GM19328 (cell line): ENCODE results near the gene HES6.
A peak's percentile ranks its signal among the peaks of the same experiment; 100 is the strongest.

Experiments
- ATAC-seq: cut with Tn5 transposase; IDR thresholded peaks from one replicate; pipeline ENCODE4 v1.9.1; 2021; ENCODE audit warnings: mild to moderate bottlenecking, moderate library complexity; ENCODE audit not compliant: unreplicated experiment

HES6 gene, protein sequence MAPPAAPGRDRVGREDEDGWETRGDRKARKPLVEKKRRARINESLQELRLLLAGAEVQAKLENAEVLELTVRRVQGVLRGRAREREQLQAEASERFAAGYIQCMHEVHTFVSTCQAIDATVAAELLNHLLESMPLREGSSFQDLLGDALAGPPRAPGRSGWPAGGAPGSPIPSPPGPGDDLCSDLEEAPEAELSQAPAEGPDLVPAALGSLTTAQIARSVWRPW

DNA sequence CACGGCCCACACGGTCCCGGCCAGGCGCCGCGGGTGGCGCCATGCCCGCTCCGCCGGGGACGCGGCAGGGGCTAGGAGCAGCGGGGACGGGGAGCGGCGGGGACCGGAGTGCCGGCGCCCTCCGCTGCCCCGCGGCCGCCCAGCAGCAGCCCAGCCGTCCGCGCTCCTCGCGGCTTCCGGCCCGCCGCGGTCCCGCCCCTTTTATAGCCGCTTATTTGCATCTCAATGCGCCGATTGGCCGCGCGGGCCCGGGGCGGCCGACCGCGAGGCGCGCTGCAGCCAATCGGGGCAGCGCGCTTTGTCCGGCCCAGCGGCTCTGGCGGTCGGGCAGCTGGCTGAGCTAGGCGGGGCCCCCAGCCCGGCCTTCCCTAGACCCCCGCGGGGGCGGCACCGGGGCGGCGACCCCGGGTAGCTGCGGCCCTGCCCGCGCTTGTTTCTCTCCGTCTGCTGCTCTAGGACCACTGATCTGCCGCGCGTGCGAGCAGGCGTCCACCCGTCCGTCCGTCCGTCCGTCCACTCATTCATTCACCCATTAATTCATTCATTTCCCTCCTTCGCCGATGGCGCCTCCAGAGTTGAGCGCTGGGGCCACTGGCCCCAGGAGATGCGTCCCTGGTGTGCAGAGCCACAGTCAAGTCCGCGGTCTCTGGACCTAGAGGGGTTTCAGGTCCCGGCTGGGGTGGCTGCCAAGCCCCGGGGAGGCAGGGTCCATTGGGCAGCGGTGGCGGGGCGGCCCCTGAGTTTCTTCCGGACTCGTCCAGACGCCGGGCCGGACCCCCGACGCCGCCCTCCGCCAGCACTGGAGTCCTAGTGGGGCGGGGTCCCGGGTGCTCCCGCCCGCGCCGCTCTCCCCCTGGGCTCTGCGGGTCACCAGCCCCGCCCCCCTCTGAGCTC, at the start of gene HES6:
TSS of gene HES6 (minus strand) at position 176 of the 894 bp plus-strand sequence. CDS start at position 43, 133 bp downstream.
- peak; percentile 78 for ATAC-seq

DNA sequence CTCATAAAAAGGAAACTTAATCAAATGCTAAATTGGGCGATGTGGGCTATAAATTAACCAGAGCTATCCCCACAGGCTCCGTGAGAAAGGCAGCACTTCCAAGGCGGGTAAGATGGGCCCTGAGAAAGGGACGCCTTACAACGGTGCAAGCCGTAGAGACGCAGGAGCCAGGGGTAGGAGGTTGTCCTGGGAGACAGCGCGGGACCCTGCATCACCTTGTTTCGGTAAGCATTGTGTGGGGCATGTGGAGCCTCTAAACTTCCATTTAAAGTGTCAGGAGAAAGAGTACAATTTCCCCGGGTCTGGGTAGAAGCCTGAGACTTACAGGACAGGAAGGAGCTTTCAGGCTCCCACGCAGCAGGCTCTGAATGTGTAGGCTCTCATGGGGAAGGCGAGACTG, 49.7 kb upstream of the HES6 start:
- ATAC-seq = no peak

DNA sequence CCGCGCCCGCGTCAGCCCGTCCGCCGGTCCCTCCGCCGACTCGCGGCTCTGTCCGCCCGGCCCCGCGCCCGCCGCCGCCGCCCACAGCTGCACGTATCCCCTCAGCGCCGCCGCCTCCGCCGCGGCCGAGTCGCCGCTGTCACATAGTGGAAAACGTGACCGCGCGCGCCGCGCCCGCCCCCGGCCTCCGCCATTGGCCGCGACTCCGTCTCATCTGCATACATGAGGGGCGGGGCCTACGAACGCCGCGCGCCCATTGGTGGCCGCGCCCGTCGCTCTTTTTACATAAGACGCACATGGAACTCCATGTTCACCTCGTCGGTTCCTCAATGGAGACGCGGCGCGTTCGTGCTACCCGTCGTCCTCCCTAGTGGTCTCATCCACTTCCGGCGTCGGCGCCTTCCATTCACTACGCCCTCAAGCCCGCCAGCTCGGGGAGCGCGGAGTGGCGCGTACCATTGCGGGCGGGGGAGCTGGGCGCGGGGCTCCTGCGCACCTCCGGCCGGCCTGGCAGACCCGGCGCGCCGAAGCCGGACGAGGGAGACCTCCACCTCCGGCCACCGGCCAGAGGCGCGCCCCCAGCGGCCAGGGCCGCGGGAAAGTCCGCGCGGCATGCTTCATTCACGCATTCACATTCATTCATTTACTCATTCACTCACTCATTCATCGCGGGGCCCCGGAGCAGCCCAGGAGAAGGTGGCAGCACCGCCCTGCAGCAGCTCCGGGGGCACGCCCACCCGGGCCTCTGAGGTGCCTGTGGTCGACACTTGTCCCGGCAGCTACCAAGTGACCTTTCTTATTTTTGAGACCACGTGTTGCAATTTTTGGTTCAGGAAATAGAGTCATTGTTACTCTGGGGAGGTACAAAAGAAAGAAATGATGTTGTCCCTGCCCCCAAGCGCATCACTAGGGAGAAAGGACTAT, 49.1 kb upstream of the HES6 start:
- ATAC-seq = peak; percentile 92

DNA sequence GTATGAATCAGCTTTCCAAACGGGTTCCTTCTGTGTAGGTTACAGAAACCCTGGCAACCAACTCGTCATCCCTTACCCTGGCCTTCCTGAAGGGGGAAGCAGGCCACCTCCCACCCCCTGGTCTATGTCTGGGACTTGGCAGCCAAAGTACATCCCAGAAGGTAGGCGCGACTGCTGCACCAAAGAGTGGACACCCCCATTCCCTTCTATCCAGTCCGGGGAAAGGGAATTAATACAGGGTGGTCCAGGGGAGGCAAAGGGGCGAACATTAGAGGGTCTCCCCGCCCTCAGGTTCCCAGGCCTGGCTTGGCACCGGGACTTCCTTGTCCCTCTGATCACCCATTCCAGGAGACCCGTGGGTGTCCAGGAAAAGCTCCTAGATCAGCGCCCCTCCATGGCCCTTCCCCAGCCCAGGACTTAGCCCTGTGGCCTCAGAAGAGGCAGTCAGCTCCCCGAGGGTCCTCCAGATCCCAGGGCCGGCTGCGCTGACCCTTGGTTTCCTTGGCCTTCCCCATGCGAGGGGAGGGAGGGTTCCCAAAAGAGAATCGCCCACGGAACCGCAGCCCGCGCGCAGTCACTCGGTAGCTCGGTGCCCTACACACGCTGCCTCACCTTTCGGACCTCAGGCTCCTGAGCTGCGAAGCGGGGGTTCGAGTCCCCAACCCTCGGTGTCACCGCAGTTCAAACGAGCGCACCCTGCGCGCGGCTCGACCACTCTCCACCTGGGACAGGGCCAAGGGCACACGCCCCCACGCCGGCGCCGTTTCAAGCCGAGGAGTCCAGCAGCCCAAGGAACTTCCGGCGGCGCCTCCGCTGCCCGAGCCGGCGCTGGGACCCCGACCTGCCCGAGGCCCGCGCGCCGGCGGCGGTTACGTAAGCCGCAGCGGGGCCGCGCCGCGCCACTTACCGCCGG, 48.2 kb upstream of the HES6 start, which contains the start of gene PER2:
TSS of gene PER2 (minus strand) at position 874 of the 913 bp plus-strand sequence. CDS start 10,674 bp downstream, outside the sequence.
- peak; percentile 33 for ATAC-seq

DNA sequence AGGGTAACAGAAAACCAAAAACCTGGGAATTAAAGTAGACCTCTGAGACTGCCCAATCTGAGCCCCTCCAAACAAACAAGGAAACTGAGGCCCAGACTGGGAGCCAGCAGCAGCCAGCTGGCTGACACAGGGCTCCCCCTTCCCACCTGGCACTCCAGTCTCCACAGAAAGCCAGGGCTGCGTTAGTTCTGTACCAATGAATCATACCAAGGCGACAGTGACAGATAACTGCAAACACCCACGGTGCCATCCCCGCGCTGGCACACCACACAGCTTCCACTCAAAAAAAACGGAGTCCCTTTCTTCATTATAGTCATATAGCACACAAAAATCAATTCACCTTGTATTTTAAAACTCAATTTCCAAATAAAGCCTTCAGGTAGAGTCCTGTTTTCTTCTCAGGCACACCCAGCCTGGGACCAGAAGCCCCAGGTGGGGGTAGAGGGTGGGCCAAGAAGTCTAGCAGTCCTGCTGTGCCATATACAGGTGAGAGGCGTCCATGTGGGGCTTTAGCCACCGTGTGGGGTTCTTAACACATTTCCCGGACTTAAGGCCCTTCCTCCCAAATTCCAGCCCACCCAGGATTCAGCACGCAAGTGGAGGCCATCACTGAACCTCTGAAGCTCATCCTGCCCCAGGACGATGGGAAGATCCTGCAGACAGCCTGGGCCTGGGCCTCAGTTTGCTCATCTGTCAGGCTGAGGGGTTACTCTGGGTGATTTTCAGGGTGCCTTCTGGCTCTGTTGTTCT, 47.3 kb upstream of the HES6 start:
- no peak for ATAC-seq

DNA sequence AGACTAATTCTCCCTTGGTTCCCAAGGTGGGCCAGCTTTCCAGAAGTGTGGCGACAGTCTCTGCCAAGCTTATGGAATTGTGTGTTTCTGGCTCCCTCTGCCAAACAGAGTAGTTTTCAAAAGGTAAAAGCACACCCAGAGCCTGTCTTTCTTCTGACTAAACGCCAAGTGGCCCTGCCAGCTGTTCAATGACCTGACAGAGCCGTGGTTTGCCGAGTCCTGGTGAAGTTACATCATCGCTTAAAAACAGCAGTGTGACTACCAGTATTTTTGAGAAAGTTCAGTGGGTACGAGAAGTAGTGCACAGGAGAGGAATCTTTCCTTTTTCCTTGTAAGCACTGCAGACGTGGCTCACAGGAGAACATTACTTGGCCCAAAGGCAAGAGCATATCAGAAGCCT, 46.7 kb upstream of the HES6 start:
- ATAC-seq = no peak

DNA sequence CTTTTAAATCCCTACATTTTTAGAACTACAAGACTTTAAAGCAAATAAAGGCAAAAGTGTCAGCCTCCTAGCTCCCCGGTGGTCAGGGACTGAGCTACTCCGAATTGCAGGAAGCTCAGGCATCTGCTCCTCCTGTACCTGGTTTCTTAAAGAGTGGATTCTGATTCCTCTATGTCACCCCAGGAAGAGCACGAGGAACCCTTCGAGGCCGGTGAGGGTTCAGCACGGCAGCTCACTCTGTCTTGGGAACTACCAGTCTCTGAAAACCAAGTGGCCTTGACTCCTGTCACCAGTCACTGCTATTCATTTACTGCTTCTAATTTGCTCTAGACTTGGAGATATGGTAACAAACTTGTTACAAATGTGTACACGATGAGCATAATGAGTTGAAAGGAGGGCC, 46.3 kb upstream of the HES6 start:
- no peak for ATAC-seq

DNA sequence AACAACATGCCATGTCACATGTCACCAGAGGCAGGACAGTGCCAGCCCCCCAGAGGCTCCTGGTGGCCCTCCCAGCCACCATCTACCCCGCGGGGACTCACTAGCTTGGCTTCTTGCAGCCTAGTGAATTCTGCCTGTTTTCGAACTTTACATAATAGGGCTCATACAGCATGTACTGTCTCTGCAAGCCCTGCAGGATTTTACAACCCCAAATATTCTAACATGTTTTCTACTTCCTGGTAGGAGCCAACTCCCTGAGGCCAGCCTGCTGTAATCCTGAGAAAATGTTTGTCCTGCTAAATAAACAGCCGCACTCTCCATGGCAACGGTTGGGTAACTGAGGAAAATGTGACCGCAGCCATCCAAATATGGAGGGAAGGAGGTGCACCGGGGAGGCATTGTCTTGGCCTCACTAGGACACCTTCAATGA, 45.8 kb upstream of the HES6 start:
- ATAC-seq = no peak

DNA sequence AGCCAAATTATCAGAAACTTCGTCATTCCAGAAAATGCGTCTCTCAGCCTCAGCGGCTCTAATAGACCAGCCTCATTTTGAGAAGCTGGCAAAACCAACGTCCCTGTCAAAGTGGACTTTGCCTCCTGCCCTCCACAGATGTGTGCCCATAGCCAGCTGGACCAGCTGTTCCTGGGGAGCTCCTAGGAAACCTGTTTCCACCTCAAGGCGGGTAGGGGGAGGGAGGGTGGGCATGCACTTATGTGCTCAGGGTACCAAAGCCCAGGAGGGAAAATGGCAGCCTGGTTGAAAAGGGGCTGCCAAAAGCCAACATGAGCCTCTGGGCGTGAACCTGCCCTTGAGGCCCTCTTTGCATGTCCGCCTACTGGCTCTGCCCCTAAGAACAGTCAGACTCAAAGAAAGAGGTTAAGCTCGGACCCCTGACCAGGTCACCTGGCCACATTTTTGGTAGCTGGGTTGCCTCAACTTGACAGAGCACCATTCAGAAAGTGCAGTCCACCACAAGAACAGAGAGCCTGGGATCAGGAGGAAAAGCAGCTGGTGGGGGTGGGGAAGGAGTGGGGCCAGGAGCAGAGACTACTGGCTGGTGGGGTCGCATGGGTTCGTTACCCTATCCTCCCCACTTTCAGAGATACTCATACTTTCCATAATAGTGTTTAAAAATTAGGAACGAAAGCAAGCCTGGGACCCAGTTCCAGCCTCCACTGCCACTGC, 45.1 kb upstream of the HES6 start:
- no peak for ATAC-seq

DNA sequence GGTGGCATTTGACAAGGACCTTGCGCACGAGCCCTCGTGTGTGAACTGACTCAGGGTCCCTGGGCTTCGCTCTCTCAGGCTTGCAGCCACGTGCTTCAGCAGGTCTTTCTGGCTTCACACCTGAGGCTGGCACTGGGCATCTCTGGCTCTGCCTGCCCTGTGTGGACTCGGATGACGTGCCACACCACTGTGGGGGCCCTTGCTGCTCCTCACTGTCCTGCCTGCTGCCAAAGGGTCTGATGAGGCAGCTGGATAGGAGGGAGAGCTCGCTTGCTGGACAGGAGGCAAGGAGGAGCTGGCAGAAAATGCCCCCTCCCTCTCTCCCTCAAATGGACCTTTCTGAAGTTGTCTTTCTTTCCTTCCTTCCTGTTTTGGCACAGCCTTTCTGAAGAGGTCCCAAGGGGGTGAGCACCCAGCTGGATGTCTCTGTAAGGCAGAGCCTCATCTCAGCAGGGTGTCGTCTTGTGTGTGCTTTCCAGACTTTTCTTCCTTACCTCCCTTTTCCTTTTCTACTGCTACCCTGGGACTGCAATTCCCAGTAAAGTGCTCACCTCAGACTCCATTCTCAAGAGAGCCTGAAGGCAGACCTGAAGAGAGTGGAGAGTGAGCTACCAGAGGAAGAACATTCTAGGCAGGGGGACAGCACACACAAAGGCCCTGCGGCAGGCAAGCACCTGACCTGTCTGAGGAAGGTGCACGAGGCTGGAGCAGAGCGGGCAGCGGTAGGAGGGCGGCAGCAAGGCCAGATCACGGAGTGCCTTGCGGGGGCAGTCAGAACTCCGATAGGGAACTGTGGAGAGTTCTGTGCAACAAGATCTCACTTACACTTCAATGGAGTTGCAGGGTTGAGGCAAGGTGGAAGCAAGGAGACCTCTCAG, 43.3 kb upstream of the HES6 start:
- no peak for ATAC-seq

DNA sequence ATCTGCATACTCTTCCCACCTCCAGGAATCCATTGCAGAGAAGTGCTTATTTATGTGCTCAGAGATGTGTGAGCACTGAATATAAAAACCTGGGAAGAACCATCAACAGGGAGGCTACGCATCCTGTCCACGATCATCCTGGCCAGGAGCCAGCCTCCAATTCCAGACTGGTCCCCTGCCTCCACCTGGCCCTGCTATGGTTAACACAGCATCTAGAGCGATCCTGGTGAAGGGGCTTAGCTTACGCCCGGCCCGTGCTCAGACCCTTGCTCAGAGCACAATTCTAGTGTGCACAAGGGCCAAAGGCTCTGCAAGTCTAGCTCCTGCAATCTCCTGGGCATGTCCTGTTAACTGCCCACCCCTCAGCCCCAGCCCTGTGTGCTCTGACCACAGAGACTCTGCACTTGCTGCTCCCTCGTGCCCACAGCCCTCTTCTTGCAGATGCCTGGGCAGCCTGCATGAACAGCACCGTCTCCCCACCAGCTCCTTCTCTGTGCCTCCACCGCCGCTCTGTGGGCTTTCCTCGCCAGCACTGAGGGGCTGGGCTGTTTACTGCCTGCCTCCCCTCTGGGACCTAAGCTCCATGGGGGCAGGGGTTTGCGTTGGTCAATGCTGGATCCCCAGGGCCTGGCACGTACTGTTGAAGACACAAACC, 42.1 kb upstream of the HES6 start:
- no peak for ATAC-seq

DNA sequence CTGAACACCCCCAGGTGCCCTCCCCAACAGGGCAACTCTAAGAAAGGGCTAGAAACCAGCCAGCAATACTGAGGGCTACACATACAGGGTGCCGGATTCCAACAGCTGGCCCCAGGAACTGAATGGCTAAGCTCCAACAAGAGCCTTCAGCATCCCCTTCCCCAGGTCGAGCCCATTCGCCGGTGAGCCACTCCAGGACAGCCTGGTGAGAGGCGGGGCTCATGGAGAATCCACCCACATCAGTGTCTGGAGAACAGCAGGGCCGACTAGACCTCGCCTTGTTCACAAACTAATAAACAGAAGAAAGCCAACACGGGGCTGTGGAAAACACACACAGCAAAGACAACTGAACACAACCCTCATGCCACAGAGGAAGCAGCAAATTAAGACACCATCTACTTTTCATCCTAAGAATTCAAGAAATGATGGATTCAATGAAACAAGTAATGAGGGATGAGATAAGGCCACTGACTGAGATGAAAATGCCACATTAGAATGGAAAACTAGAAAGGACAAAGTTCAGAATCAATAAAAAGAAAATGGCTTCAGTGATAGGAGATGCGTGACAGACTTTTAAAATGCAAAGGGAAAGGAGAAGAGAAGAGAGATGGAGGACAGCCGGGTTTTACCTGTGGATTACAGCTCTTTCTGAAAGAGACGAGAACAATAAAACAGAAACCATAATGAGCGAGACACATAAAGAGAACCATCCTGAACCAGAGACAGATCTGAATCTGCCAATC, 40.4 kb upstream of the HES6 start:
- no peak for ATAC-seq

DNA sequence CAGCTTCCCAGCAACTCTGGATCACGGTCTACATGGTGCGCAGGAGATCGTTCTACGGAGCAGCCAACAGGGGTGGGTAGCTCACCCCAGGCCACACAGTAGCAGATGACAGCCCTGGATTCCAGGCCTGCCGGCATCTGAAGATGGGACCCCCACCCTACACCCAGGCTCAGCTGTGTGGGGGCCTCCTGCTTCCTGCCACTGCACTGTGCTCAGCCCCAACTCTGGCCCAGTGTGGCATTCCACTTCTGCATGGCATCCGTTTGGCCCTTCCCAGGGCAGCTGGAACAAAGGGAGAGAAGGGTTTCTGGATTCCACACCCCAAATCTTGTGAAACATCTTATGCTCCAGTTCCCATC, 39.5 kb upstream of the HES6 start:
- ATAC-seq = no peak

DNA sequence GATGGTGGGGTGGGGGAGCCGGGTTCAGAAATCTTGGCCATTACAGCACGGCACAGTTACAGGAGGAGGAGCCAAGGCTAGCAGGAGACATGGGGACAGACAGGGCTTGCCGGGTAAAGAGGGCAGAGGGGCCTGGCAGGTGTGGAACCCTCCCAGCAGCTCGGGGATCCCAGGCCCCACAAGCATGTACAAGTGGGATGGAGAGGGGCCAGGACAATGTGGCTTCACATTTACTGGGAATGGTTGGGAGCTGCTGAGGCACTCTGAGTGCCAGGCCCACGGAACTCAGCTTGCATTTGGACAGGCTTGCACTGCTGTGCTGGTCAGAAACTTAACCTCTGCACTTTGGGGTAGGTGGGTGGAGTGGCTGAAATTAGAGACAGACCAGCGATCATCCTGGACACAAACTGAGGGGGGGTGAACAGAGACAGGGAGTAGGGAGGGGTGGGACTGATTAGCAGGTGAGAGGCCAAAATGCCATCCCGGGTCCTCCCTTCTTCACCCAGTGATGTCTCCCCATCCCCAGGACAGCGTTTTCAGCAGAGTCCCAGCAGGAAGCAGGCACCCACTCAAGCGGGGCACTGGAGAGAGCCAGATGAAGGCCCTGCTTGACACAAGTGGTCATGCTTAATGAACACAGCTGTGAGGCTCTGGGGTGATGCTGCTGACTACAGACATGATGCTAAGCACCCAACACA, 38.9 kb upstream of the HES6 start:
- ATAC-seq = no peak

DNA sequence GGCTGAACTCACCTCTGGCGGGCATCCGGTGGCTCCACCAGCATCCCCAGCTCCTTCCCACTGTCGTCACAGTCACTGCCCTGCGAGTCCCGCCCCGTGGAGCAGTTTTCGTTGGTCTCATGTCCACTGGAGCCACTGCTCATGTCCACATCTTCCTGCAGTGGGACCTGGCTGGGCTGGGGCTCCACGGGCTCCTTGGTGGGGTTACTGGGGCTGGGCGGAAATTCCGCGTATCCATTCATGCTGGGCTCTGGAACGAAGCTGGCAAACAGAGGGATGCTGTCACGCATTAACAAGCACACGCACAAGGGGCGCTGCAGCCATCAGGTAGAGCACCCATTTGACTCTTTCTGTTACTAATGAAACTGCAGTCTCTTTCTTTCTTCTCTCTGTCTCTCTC, 37.9 kb upstream of the HES6 start:
- no peak for ATAC-seq
